GM12874 (cell line): ENCODE results near the gene RYR3.

Experiments
- TF ChIP-seq, protein P1 (sequence below): IDR thresholded peaks from 2 replicates; pipeline ENCODE4 v1.5.1; 2011; ENCODE audit warnings: low read depth, mild to moderate bottlenecking, control low read depth, low read length, moderate library complexity; ENCODE audit not compliant: insufficient read depth

Gene RYR3

DNA sequence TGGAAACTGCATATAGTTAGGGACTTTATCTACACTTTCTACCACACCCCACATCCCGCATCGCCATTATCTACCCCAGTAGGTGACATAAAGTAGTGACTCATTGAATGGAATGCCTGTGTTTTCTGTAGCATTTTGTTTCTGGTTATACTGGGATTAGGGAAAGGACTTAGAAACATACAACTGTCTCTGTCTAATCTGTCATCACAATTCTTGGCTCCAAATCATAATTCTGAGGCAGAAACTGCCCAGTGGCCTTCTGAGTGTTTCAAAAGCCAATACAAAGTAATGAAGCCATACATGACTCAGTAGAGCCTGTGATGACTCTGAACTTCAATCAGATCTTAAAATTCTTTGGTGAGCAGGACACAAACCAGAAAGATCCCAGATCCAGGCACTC, 541.8 kb downstream of the RYR3 start:
- TF ChIP-seq, protein P1, sequence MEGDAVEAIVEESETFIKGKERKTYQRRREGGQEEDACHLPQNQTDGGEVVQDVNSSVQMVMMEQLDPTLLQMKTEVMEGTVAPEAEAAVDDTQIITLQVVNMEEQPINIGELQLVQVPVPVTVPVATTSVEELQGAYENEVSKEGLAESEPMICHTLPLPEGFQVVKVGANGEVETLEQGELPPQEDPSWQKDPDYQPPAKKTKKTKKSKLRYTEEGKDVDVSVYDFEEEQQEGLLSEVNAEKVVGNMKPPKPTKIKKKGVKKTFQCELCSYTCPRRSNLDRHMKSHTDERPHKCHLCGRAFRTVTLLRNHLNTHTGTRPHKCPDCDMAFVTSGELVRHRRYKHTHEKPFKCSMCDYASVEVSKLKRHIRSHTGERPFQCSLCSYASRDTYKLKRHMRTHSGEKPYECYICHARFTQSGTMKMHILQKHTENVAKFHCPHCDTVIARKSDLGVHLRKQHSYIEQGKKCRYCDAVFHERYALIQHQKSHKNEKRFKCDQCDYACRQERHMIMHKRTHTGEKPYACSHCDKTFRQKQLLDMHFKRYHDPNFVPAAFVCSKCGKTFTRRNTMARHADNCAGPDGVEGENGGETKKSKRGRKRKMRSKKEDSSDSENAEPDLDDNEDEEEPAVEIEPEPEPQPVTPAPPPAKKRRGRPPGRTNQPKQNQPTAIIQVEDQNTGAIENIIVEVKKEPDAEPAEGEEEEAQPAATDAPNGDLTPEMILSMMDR: no peak

- TF ChIP-seq, protein P1: no peak
These were observed 547.0 kb downstream of the RYR3 start for GRCh38 chr15:33857726-33858125.

DNA sequence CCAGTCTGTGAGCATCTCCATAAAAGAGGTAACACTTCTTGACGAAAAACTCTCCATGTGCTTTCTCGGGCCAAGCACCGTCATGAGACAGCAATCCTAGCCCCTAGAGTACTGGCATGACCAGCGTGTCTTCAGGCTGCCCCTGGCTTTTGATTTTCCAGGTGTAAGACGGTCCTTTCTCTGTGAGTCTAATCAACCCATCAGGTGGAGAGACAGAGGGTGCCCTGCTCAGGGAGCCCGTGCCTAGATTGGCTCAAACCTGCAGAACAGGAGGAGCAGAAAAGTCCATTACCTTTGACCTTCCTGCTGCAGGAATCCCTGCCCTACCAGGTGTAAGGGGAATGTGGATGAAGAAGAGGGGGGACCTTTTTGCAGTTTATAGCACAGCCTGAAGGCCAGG, 548.1 kb downstream of the RYR3 start:
- TF ChIP-seq, protein P1: no peak

DNA sequence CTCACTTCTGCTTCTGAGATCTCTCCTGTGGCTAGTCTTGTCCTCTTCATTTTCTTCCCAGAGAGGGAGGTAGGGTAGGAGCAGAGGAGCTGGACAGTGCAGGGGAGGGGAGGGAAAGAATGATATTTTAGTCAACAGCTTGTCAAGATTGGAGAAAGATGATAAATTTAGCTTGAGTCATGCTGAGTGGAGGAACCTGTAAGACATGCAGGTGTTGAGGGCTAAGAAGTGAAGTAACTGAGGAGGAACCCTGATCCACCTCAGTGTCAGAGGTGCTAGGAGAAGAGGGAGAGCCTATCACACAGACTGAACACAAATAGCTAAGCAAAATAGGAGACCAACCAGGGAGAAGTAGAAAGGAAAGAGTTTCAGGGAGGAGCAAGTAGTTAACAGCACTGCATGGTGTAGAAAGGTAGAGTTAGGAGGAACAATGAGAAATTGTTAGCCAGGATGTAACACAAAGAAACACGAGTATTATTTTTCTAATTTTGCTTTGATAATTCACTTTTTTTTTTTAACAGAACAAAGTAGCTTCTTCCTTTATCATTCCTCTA, 549.3 kb downstream of the RYR3 start:
- TF ChIP-seq, protein P1: no peak

- TF ChIP-seq, protein P1: no peak
These were observed 550.0 kb downstream of the RYR3 start for GRCh38 chr15:33860754-33861153.

GRCh38 chr15:33864360-33865075, 553.8 kb downstream of the RYR3 start:
- TF ChIP-seq, protein P1: no peak

DNA sequence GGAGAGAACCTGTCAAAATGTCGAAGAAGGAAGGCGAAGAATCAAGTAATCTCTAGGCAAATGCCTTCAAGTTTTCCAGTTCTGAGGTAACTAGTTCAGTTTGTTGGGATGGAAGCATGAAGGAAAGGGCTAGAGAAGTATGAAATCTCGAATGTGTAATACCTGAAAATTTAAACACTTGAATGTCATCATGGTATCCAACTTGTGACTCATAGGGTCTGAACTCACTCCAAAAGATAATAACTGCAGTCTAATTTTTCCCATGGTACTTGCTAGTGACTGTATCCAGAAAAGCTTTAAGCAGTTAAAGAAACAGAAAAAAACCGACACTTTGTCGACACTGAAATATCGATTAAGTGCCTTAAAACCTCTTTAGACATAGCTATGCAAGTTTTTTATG, 554.6 kb downstream of the RYR3 start:
- TF ChIP-seq, protein P1: no peak
